HepG2 (cell line): ENCODE results near the gene MS4A14. TPM values are rescaled to one million over a fixed set of nuclear protein-coding genes. Genes with fewer than 3 reads are reported as not detected.

ENCODE experiments used
- ATAC-seq: fragments of 200-7000 bp; cut with Tn5 transposase; 3 replicates; pipeline ENCODE4 v1.9.1; 2020; ENCODE audit warnings: mild to moderate bottlenecking, moderate library complexity
- Bru-seq: library from RNA; stranded (reverse); fragments of 400-500 nt; gene quantifications from one replicate; lab custom pipeline; 2021; lab: Mats Ljungman, UMichigan
- BruChase-seq, 2 experiments: library from RNA; stranded (reverse); fragments of 400-500 nt; gene quantifications; one replicate each; lab custom pipeline; 2021; lab: Mats Ljungman, UMichigan
- BruUV-seq: library from RNA; stranded (reverse); fragments of 400-500 nt; replicated peaks from 2 replicates; lab custom pipeline; 2021; lab: Mats Ljungman, UMichigan
- CTCF ChIA-PET: fragments of 300-600 bp; formaldehyde crosslinking; extraction: SDS; loops from one replicate; lab custom pipeline; 2021; ENCODE audit warnings: low total read pairs, inconsistent platforms, low intra/inter-chr PET ratio; lab: Yijun Ruan, JAX
- POLR2A ChIA-PET: fragments of 350-600 bp; sonication (Branson Sonifier 250); formaldehyde crosslinking; loops from one replicate; lab custom pipeline; 2020; ENCODE audit warnings: antibody characterized with exemption, inconsistent platforms; lab: Yijun Ruan, JAX
- DNase-seq: peaks from one replicate; pipeline ENCODE4 v3.0.0-alpha.2; 2015; ENCODE audit warnings: low spot score
- FAIRE-seq: peaks from 3 replicates; lab custom pipeline; 2011; peaks lifted over from hg19 to GRCh38; lab: Jason Lieb, UNC
- H2AFZ ChIP-seq: one replicate; pipeline ENCODE4 v1.6.1; 2011; ENCODE audit warnings: low read length, inconsistent platforms
- H3K27ac ChIP-seq: fragments of 300-600 bp; 3 replicates; pipeline ENCODE4 v1.8.0; 2011; ENCODE audit warnings: mixed run types, mild to moderate bottlenecking, mixed read lengths, low read length, inconsistent platforms; ENCODE audit not compliant: insufficient read depth; ENCODE audit errors: extremely low read length
- H3K27me3 ChIP-seq, 2 experiments: fragments of 200-600 bp in 1 of 2; 2 replicates in 1 of 2; 3 replicates in 1 of 2; pipeline versions ENCODE4 v1.6.0 to v1.8.0; 2011; ENCODE audit warnings: low read length in 2 of 2, mild to moderate bottlenecking in 2 of 2, moderate library complexity in 2 of 2, inconsistent platforms in 1 of 2; ENCODE audit not compliant: insufficient read depth in 2 of 2, control insufficient read depth in 1 of 2
- H3K36me3 ChIP-seq, 2 experiments: fragments of 200-600 bp in 1 of 2; replicated peaks in 1 of 2; 2 replicates in 1 of 2; 3 replicates in 1 of 2; pipeline versions ENCODE4 v1.5.1 to v1.8.0; 2011; ENCODE audit warnings: low read length in 2 of 2, inconsistent platforms in 1 of 2; ENCODE audit not compliant: insufficient read depth in 2 of 2, control insufficient read depth in 1 of 2
- H3K4me1 ChIP-seq: 2 replicates; pipeline ENCODE4 v1.5.1; 2012; ENCODE audit warnings: low read length, inconsistent platforms; ENCODE audit not compliant: insufficient read depth
- H3K4me2 ChIP-seq: 2 replicates; pipeline ENCODE4 v1.6.0; 2011; ENCODE audit warnings: low read depth, low read length, inconsistent platforms
- H3K4me3 ChIP-seq, 3 experiments: fragments of 200-600 bp in 1 of 3; sonication (generic), shearing (Covaris generic) in 1 of 3; replicated peaks in 1 of 3; 2 replicates each; pipeline ENCODE4 v1.5.1; 2011 to 2016; ENCODE audit warnings: low read length in 3 of 3, inconsistent platforms in 2 of 3, low read depth in 2 of 3, mild to moderate bottlenecking in 2 of 3, control low read depth in 1 of 3, mixed read lengths in 1 of 3; ENCODE audit not compliant: insufficient read depth in 1 of 3
- H3K79me2 ChIP-seq: one replicate; pipeline ENCODE4 v1.6.1; 2011; ENCODE audit warnings: low read length, inconsistent platforms; ENCODE audit not compliant: insufficient read depth
- H3K9ac ChIP-seq: 2 replicates; pipeline ENCODE4 v1.6.0; 2011; ENCODE audit warnings: mild to moderate bottlenecking, low read depth, low read length, inconsistent platforms; ENCODE audit not compliant: insufficient read depth
- H3K9me3 ChIP-seq: 2 replicates; pipeline ENCODE4 v1.5.1; 2012; ENCODE audit warnings: mild to moderate bottlenecking, low read length
- H4K20me1 ChIP-seq: 2 replicates; pipeline ENCODE4 v1.6.0; 2011; ENCODE audit warnings: inconsistent platforms, mild to moderate bottlenecking, low read length, moderate library complexity; ENCODE audit not compliant: insufficient read depth
- CREB1 ChIP-seq, 2 experiments: fragments of 450-650 bp in 1 of 2; IDR thresholded peaks; 2 replicates each; pipeline ENCODE4 v1.6.1; 2016 to 2017; ENCODE audit warnings: control low read depth in 1 of 2, mild to moderate bottlenecking in 1 of 2, missing compliant biosample characterization in 1 of 2, missing genetic modification characterization in 1 of 2
- RERE ChIP-seq: IDR thresholded peaks from 2 replicates; pipeline ENCODE4 v1.6.1; 2016; ENCODE audit warnings: low read depth, missing genetic modification reagents, missing compliant biosample characterization
- WGBS: methylation state at CpG from one replicate; pipeline ENCODE4 v1.1.6; 2017; ENCODE audit warnings: low lambda C conversion rate; 5-methylcytosine and 5-hydroxymethylcytosine counted together
- in situ Hi-C: cut with HindIII; loops from 2 replicates; pipeline ENCODE4 v1.10.0; 2017; ENCODE audit warnings: low pct_unique_long_range_greater_than_20kb; ENCODE audit not compliant: extremely low pct_ligation_motif_present
- intact Hi-C: fragments of 100-400 bp; cut with micrococcal nuclease; formaldehyde crosslinking; loops from one replicate; pipeline ENCODE4 v1.10.0; 2022; ENCODE audit not compliant: unreplicated experiment
- long read RNA-seq, 2 experiments: library from RNA in 1 of 2; library from polyadenylated mRNA in 1 of 2; stranded (forward) in 1 of 2; unstranded in 1 of 2; transcript quantifications; one replicate each; pipeline ENCODE4 v2.0.0, GENCODE V29; 2019 to 2022
- polyA minus RNA-seq, 3 experiments: library from RNA; depleted of rRNA, polyadenylated mRNA; stranded (reverse); fragments of >200 nt; gene quantifications; 2 replicates each; pipeline ENCODE4 v1.2.3, GENCODE V29; 2011; ENCODE audit warnings: low replicate concordance in 1 of 3
- polyA plus RNA-seq, 8 experiments: library from polyadenylated mRNA; depleted of rRNA in 3 of 8; stranded (reverse) in 7 of 8; unstranded in 1 of 8; fragments of >200 nt; fragmentation: Illumina TruSeq in 4 of 8; extraction: Trizol in 4 of 8; gene quantifications; 2 replicates each; pipeline versions ENCODE4 v1.2.1 to v1.2.3, GENCODE V29; 2011 to 2016; ENCODE audit warnings: low read depth in 4 of 8, missing spikeins in 1 of 8, mixed read lengths in 1 of 8; ENCODE audit not compliant: insufficient read depth in 1 of 8
- total RNA-seq, 5 experiments: library from RNA; depleted of rRNA; stranded (reverse); fragments of >200 nt; fragmentation: Illumina TruSeq; extraction: Trizol; gene quantifications; 2 replicates each; pipeline ENCODE4 v1.2.3, GENCODE V29; 2016; ENCODE audit warnings: low read depth in 1 of 5

MS4A14 gene
- not detected in 2 replicates for total RNA-seq (2016; rRNA removed; fragmentation: Illumina TruSeq; extraction: Trizol)
- total RNA-seq (2016; cell fraction: cytosol; rRNA removed; fragmentation: Illumina TruSeq; extraction: Trizol; ENCODE audit: low read depth) = not detected in 2 replicates
- not detected in 2 replicates for total RNA-seq (2016; cell fraction: insoluble cytoplasmic fraction; rRNA removed; fragmentation: Illumina TruSeq; extraction: Trizol)
- total RNA-seq (2016; cell fraction: membrane; rRNA removed; fragmentation: Illumina TruSeq; extraction: Trizol) = not detected in 2 replicates
- not detected in 2 replicates for total RNA-seq (2016; cell fraction: nucleus; rRNA removed; fragmentation: Illumina TruSeq; extraction: Trizol)
- not detected in 2 replicates for polyA plus RNA-seq (2011; rRNA removed)
- not detected in 2 replicates for polyA plus RNA-seq (2011; cell fraction: cytosol; rRNA removed)
- not detected in 2 replicates for polyA plus RNA-seq (2011; cell fraction: nucleus; rRNA removed)
- polyA plus RNA-seq (2012) = not detected in 2 replicates
- not detected in 2 replicates for polyA plus RNA-seq (2016; cell fraction: cytosol; fragmentation: Illumina TruSeq; extraction: Trizol; ENCODE audit: low read depth)
- not detected in 2 replicates for polyA plus RNA-seq (2016; cell fraction: insoluble cytoplasmic fraction; fragmentation: Illumina TruSeq; extraction: Trizol; ENCODE audit: low read depth)
- not detected in 2 replicates for polyA plus RNA-seq (2016; cell fraction: membrane; fragmentation: Illumina TruSeq; extraction: Trizol; ENCODE audit: low read depth)
- polyA plus RNA-seq (2016; cell fraction: nucleus; fragmentation: Illumina TruSeq; extraction: Trizol; ENCODE audit: insufficient read depth, low read depth) = not detected in 2 replicates
- not detected in 2 replicates for polyA minus RNA-seq (2011; rRNA and poly(A)+ RNA removed; ENCODE audit: low replicate concordance)
- polyA minus RNA-seq (2011; cell fraction: cytosol; rRNA and poly(A)+ RNA removed) = not detected in 2 replicates
- polyA minus RNA-seq (2011; cell fraction: nucleus; rRNA and poly(A)+ RNA removed) = not detected in 2 replicates
- Bru-seq, nascent RNA = not detected
- BruChase-seq, experiment 1, labeled RNA remaining after a 6-hour chase = percentile 5 among the genes with signal in this experiment
- not detected for BruChase-seq, experiment 2, labeled RNA remaining after a 2-hour chase
- long read RNA-seq, experiment 1 = 0 reads
- long read RNA-seq, experiment 2 = 0 reads

GRCh38 chr11:60396382-60396781, at the start of gene MS4A14:
Gene MS4A14 (plus strand): TSS chr11:60396459. CDS start chr11:60396579, 120 bp downstream.
- H3K4me3 ChIP-seq = no peak within 1 kb of the TSS
- in situ Hi-C loops = no loop called here
- CTCF ChIA-PET = no interaction called here
- ATAC-seq (no peak), FAIRE-seq (no peak), DNase-seq (no peak)
- no peaks in the 10 kb centered on the region for H3K9me3 ChIP-seq
- H3K79me2 ChIP-seq = no peaks in the 10 kb centered on the region
- no peaks in the 10 kb centered on the region for H3K36me3 ChIP-seq
- H4K20me1 ChIP-seq = no peaks in the 10 kb centered on the region
- no TSS peak for BruUV-seq
- POLR2A ChIA-PET = no interaction called here
- no peak within 1 kb of the TSS for H3K27ac ChIP-seq
- no peak within 1 kb of the TSS for H3K9ac ChIP-seq
- no peak for TF ChIP-seq RERE
- peak; percentile 22; the same call in 1 of the 2 replicates for TF ChIP-seq CREB1 (IDR thresholded peaks at IDR 0.05)
- TF ChIP-seq CREB1 (CRISPR knock-in tag; IDR thresholded peaks at IDR 0.05) = no peak
- WGBS = 0% methylated on average over 3 of the region's 3 CpGs
- intact Hi-C loops = no loop called here
- no peaks in the 10 kb centered on the region for H3K4me1 ChIP-seq
- H3K4me2 ChIP-seq = no peak within 1 kb of the TSS
- no peak within 1 kb of the TSS for H2AFZ ChIP-seq
- H3K27me3 ChIP-seq = 0 out of 5 replicates have a peak, but pooled peaks cover 0 to 4% of the 10 kb centered on the region in 2 experiments
